IMR-90 (cell line): ENCODE data around the gene IRAK2.

Source experiments
- CEBPB ChIP-seq: IDR thresholded peaks from 2 replicates; pipeline ENCODE4 v1.6.1; 2012; ENCODE audit warnings: low read depth, low read length, improper control_type of control experiment
- CHD1 ChIP-seq: IDR thresholded peaks from 2 replicates; pipeline ENCODE4 v1.6.1; 2012; ENCODE audit warnings: low read depth, low read length, improper control_type of control experiment
- CTCF ChIP-seq: conservative IDR thresholded peaks from 2 replicates; pipeline ENCODE4 v1.5.1; 2012; ENCODE audit warnings: mild to moderate bottlenecking, low read depth, low read length, improper control_type of control experiment
- FOS ChIP-seq: fragments of 150-350 bp; IDR thresholded peaks from 2 replicates; pipeline ENCODE4 v1.6.1; 2016; ENCODE audit warnings: low read depth, low read length
- MAFK ChIP-seq: IDR thresholded peaks from 2 replicates; pipeline ENCODE4 v1.6.1; 2012; ENCODE audit warnings: low read depth, low read length, improper control_type of control experiment
- MAZ ChIP-seq: IDR thresholded peaks from 2 replicates; pipeline ENCODE4 v1.6.1; 2012; ENCODE audit warnings: low read depth, mild to moderate bottlenecking, low read length, improper control_type of control experiment, moderate library complexity, borderline replicate concordance
- MXI1 ChIP-seq: IDR thresholded peaks from 2 replicates; pipeline ENCODE4 v1.6.1; 2012; ENCODE audit warnings: low read depth, mild to moderate bottlenecking, low read length, moderate library complexity, borderline replicate concordance
- NFE2L2 ChIP-seq: fragments of 150-350 bp; IDR thresholded peaks from 2 replicates; pipeline ENCODE4 v1.6.1; 2016; ENCODE audit warnings: low read depth, mild to moderate bottlenecking, low read length
- POLR2A ChIP-seq: IDR thresholded peaks from 2 replicates; pipeline ENCODE4 v1.6.1; 2012; ENCODE audit warnings: mild to moderate bottlenecking, low read depth, low read length
- RAD21 ChIP-seq: IDR thresholded peaks from 2 replicates; pipeline ENCODE4 v1.6.1; 2012; ENCODE audit warnings: low read length, improper control_type of control experiment
- RCOR1 ChIP-seq: IDR thresholded peaks from 2 replicates; pipeline ENCODE4 v1.6.1; 2012; ENCODE audit warnings: mild to moderate bottlenecking, low read length, improper control_type of control experiment; ENCODE audit not compliant: insufficient replicate concordance
- RFX5 ChIP-seq: IDR thresholded peaks from 2 replicates; pipeline ENCODE4 v1.8.0; 2012; ENCODE audit warnings: low read depth, mild to moderate bottlenecking, low read length, moderate library complexity
- USF2 ChIP-seq: fragments of 150-350 bp; IDR thresholded peaks from 2 replicates; pipeline ENCODE4 v1.6.1; 2017; ENCODE audit warnings: mild to moderate bottlenecking, antibody characterized with exemption, low read length, low read depth

GRCh38 chr3:10160925-10161324 is 3.8 kb upstream of the IRAK2 start:
- TF ChIP-seq RFX5 (no peak), CTCF (no peak), POLR2A (no peak), RAD21 (no peak), MAZ (no peak), MAFK (no peak), RCOR1 (no peak), CHD1 (no peak), FOS (no peak), NFE2L2 (no peak), USF2 (no peak), MXI1 (no peak), CEBPB (no peak)
